ENCODE data around the gene DCLRE1B.
A peak's percentile ranks its signal among the peaks of the same experiment; 100 is the strongest.

The DCLRE1B gene

GRCh38 chr1:113904674-113905434 is at the start of gene DCLRE1B, which contains the start of gene AP4B1:
Gene DCLRE1B, plus strand, starts transcription at chr1:113905326. Its CDS starts 261 bp downstream, at chr1:113905587.
Gene AP4B1, minus strand, starts transcription at chr1:113904799. Its CDS starts 82 bp downstream, at chr1:113904717.
- peak; percentile 99 to 100 for DNase-seq

GRCh38 chr1:113855630-113856400 is 49.3 kb upstream of the DCLRE1B start:
- DNase-seq, result no peak

DNA sequence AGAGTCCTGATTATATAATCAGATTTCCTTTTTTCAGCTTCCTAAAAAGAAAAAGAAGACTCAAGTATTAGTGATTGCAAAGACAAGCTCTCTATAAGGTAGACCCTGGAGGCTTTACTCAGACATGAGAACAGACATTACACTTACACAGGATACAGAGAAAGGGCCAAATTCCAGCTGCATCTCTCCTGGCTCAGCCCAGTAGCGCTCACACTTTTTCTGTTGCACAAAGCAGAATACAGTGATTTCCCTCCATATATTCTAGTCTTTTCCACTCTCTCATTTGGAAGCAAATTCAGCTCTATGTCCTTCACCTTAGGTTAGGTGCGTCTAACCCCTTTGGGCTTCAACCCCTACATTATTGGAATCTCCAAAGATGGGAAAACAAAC is 48.7 kb upstream of the DCLRE1B start:
- DNase-seq, result no peak

DNA sequence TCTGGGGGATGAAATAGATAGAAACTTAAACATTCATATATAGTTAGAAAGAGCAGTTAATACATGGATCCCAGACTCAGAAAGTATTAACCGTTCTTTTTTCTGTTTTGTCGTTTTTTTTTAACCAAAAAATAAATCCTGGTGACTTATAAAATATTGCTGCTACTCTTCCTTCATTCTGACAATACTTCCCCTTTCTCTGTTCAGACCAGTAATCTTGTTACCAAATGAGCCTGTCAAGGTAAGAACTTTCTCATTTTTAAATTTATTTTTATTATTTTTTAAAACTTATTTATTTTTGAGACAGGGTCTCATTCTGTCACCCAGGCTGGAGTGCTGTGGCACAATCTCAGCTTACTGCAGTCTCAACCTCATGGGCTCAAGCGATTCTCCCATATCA is 47.4 kb upstream of the DCLRE1B start:
- DNase-seq, result peak; percentile 32 to 58

GRCh38 chr1:113858418-113858817 is 46.7 kb upstream of the DCLRE1B start:
- no peak for DNase-seq

GRCh38 chr1:113858982-113859381 is 46.1 kb upstream of the DCLRE1B start:
- no peak for DNase-seq

GRCh38 chr1:113859478-113860175 is 45.5 kb upstream of the DCLRE1B start:
- peak; percentile 66 to 81 for DNase-seq

- no peak for DNase-seq
These were observed 44.2 kb upstream of the DCLRE1B start for GRCh38 chr1:113860891-113861290.

- DNase-seq, result peak in 1 of 2 experiments; percentile 27
These were observed 43.5 kb upstream of the DCLRE1B start for GRCh38 chr1:113861641-113862040.

GRCh38 chr1:113868387-113869083 is 36.6 kb upstream of the DCLRE1B start:
- no peak for DNase-seq

- no peak for DNase-seq
These were observed 34.3 kb upstream of the DCLRE1B start for GRCh38 chr1:113870778-113871177.

DNA sequence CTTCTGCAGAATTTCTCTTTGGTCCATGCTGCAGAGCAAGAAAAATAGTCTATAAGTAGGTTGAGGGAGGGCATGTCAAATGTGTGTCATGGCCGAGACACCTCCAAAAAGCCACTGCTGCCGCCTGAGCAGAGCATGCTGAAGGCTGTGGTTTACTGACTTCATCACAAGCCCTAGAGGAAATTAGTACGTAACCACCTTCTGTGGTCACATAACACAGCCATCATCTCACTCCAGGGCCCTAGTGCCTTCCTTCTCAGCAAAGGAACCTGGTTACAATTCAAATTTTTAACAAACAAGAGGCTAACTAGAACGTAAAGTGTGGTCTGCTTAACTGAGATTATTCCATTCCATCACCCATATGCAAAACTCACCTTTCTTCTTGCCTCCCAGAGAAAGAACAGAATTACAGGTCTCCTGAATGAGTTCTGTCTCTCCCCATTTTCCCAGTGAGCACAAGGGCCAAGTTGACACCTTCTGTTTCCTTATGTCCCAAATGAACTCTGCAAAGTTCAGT is 33.5 kb upstream of the DCLRE1B start, which contains the start of gene PTPN22:
Gene PTPN22 (minus strand): TSS at position 116 of the 517 bp plus-strand sequence.
- peak; percentile 92 to 93 for DNase-seq

DNA sequence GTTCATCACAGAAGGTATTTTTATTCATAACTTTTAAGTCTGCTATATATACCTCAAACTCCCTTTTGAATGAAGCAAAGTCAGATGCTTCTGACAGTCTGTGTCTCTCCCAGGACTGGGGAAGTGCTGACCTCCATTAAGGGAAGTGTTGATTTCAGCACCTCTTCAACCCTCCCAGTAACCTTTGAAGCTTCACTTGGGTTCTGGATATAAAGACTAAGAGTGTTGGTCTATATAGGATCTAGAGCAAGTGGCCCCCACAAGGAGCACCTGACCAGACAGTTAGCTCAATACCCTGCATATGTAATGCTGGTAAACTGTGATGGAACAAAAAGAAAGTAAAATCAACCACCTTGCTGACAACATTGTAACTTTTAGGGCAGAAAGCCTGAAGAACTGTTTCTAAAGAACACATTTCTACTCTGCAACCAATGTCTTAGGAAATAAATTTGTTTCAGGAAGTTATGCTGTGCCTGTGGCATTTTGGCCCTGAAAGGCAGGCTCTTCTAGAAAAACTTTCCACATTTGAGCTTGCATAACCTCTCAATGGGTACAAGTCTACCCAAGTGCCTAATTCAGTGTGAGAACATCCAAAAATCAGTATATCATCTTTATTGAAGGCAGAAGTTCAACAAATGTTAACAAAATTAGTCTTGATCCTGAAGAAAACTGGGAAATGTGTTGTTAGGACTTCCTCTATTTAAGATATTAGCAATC is 32.7 kb upstream of the DCLRE1B start:
- peak; percentile 49 to 52 for DNase-seq

- DNase-seq, result no peak
These were observed 30.9 kb upstream of the DCLRE1B start for GRCh38 chr1:113874012-113874879.

DNA sequence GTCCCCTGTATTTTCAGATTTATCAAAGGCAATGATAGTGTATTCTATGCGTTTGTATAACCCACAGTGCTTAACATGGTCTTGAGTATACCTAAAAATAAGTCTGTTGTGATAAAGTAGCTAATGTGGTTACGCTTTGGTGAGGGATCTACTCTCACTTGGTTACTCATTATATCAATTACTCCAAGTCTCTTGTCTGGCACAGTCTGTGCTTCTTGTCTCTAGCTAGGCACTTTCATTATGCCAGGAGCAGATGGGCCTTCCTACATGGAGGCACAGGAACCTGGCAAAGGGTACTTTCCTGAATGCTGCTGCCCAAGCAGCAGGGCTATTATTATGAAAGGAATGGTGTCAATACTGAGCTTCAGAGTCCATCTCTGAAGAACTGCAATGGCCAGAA is 29.4 kb upstream of the DCLRE1B start:
- DNase-seq, result no peak

DNA sequence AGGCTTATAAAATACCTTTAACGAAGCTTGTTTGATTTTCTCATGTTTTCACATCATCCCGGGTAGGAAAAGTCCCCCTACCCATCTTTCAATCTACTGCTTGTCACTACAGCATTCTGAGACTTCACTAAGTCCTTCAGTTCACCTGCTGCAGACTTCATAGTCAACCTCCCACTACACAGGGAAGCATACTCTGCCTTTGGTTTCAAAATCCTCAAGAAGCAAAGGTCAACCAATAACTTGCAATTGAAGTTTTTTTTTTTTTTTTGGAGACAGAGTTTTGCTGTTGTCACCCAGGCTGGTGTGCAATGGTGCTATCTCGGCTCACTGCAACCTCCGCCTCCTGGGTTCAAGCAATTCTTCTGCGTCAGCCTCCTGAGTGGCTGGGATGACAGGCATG is 28.9 kb upstream of the DCLRE1B start:
- no peak for DNase-seq

- no peak for DNase-seq
These were observed 25.4 kb upstream of the DCLRE1B start for GRCh38 chr1:113879739-113880038.

DNA sequence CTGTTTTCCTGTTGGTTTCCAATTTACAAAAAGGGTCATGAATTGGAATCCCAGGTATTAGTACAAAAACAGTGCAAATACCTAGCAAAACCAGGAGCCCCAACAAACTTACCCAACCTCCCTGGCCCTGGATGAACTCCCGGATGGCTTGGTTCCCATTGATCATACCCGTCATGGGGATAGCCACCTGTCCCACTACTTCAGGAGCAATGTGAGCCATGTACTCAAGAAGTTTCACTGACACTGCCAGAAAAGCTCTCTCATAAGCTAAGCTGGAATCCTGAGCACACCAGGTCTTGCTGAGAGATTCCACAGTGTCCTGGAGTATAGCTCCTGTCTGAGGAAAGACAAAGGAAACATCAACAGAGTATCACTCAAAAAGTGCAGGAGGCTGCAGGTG is 23.5 kb upstream of the DCLRE1B start:
- DNase-seq, result no peak

DNA sequence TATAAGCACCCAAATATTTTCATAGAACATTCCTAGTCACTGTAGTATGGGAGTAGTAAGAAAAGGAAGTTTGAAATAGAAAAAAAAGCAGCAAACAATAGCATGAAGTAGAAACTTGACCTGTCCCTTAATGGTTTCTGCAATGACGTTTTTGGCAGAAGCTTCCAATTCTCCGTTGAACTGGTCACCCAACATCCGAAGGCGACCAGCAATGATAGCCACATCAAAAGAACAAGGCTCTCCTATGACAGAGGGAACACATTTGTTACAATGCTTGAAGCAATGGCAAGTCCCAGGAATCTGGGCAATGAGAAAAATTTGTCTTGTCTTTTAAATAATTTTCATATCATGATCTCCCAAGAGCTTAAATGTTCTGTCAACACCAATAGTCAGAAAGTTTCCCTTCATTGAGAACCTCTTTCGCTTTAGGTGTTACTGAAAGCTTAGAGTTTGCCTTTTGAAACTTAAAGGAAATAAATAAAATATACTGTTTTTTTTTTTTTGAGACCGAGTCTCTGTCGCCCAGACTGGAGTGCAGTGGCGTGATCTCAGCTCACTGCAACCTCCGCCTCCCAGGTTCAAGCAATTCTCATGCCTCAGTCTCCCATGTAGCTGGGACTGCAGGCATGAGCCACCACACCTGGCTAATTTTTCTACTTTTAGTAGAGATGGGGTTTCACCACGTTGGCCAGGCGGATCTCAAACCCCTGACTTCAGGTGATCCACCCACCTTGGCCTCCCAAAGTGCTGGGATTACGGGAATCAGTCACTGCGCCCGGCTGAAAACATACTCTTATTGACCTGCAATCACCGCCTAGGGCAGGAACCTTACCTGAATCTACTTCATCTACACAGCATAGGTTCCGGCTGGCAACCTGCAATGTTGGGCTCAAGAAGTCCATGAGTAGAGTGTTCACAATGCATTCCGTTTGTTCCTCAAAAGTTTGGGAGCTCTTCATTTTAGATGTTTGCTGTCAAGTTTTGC is 18.4 kb upstream of the DCLRE1B start:
- no peak for DNase-seq

Measured in Kasumi-1 (cell line).